Brain pericyte (primary cell): Measurements from ENCODE around the gene VRK3.
A peak's percentile ranks its signal among the peaks of the same experiment; 100 is the strongest.
"Not testable (repeated sequence)": the region's sequence is repeated elsewhere in the genome, so short reads cannot be mapped to it uniquely, and the experiment has no call there.

Experiments
- DNase-seq: peaks from one replicate; pipeline ENCODE4 v3.0.0-alpha.2; 2012; ENCODE audit warnings: low read depth, low spot score

VRK3 gene

DNA sequence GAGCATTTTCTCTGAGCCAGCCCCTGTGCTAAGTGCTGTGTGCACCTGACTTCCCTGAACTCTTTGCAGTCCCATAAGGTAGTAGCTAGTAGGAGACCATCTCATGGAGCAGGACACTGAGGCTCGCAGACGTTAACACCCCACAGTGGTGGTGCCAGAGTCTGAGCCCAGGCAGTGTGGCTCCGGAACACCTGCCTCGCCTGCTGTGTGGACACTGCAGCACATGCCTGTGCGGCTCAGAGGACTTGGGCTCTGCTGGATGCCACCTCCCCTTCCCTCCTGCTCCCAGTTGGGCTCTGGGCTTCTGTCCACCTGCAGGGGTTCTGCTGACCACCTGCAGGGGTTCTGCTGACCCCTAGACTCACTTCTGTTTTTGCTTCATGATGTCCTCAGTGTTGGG, 37.2 kb downstream of the VRK3 start:
- DNase-seq, result no peak

DNA sequence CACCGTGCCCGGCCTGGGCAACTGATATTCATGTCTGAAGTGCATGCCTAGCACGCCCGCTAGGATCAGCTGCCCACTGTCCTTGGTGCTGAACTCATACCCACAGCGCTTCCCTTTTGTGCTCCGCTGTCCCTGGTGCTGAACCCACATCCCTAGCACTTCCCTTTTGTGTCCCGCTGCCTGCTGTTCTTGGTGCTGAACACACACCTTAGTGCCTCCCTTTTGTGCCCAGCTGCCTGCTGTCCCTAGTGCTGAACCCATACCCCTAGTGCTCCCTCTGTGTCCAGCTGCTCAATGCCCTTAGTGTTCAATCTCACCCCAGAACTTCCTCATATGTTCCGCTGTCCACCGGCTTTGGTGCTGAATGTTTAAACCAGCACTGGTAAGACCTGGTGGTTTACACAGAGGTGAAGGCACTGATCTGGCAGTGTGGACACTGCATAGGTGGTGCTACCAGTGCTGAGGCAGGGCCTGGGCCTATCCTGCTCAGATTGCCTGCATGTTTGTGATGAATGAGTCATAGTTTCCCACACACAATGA, 37.9 kb downstream of the VRK3 start:
- DNase-seq, result peak; percentile 82

DNA sequence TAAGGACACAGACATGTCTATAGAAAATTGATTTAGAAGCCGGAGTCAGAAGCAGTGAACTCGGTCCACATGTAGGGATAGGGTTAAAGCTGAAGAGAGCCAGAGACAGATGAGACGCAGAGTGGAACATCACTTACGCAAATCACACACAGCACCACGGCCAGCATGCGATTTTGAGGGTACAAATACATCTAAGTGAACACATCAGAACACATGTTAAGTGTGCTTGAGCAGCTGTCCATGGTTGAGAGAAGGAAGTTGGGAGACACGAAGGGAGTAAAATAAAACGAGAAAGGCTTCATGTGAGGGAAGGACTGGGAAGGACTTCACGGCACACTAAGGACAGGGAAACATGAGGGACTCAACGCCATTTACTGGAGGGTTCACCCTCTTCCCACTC, 38.8 kb downstream of the VRK3 start:
- no peak for DNase-seq

- no peak for DNase-seq
Observed at GRCh38 chr19:49985871-49986270, 39.3 kb downstream of the VRK3 start.

DNA sequence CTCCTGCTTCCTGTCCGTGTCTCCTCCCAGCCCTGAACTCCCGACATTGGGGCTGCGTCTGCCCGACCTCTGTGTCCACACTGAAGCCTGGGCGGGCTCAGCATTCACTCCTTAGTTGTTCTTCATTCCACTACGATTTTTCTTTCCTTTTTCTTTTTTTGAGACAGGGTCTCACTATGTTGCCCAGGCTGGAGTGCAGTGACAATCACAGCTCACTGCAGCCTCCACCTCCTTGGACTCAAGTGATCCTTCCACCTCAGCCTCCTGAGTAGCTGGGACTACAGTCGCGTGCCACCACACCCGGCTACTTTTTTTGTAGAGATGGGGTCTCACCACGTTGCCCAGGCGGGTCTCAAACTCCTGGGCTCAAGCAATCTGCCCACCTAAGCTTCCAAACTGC, 40.7 kb downstream of the VRK3 start:
- no peak for DNase-seq

DNA sequence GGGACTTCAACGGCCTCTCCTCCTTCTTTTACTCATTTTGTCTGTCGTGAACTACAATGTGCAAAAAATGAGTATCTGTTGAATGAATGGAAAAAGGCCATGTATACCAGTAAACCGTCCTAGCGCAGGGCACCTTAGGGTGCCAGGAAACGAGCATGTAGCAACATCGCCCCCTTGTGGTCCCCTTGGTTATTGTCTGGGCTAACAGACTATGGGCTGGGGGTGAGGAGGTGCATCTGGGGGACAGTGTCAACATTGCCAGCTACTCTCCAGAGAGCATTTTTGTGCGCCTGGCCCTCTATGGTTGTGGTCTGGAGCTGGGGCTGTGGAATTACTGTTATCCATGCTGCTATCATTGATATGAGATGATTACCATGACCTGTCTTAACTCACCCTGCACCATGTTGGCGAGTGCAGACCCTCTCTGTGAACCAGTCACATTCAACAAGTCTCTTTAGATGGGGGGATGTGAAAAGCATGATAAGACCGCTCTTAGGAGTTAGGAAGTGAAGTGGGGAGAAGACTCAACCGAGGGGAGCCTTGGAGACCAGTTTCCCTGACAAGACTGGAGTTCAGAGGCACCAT, 41.4 kb downstream of the VRK3 start:
- DNase-seq, result no peak

- no peak for DNase-seq
Observed at GRCh38 chr19:49981603-49982593, 43.3 kb downstream of the VRK3 start.

- DNase-seq, result no peak
Observed at GRCh38 chr19:49978324-49978723, 46.8 kb downstream of the VRK3 start.

DNA sequence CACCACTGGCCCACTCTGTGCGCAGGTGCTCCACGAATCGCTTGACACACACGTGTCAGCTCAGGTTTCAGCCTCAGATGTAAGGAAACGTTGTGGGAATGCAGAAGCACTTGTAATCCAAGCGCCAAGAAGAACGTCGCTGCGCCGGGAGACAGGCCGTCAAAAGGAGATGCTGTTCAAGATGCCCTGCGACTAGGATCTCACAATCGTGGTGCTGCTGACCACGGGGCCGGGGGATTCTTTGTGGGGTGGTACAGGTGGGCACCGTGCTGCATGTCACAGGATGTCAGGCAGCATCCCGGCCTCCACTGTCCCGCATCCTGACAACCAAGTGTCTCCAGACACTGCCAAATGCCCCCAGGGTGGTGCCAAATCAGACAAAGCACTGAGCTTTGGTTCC, 47.3 kb downstream of the VRK3 start:
- no peak for DNase-seq

DNA sequence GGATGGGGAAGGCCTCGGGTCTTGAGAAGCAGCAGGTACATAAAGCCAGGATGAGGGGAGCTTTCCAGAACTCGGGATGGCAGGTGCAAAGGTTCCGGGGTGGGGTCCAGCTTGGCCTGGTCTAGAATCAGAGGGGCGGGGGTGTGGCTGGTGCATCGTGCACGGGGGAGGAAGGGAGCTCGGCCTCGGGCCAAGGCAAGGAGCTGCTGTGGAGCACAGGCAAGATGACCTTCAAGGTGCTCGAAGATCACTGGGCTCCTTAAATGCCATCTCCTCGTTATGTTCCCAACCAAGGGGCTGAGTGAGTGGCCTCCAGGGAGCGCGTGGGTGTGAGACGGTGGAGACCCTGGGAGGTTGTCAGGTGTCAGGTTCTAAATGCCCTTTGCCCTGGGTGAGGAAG, 48.1 kb downstream of the VRK3 start:
- no peak for DNase-seq

DNA sequence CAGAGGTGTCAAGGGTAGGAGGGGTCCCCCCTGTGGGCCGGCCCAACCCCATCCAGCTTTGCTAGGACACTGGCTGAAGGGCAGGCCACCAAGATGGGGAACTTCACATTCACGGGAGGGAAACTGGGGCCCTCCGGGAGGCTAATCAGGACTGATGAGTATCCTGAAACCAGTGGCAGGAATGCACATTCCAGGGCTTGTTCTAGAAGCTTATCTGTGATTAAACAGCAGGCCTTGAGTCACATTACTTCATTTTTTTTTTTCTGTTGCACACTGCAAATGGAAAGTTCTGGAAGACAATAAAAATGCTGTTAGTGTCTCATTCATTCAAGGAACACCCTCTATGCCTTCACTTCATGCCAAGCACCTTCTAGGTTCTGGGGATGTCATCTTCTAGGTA, 48.7 kb downstream of the VRK3 start:
- no peak for DNase-seq

DNA sequence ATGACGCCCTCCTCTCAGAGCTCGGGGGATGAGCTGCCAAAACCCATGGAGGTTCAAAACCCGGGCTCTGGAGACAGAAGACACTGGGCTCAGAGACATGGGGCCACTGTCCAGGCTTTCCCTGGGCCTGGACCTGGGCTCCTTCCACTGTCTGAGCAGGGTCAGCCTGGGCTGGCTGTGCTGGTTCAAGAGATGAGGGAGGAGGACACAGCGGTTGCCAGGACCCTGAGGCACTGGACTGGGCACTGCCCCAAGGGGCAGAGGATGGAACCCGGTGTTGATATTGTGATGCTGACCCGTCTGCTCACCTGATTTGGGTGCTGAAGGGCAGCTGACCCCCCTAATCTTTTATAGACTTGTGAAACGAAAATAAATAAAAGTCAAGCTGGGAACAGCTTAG, 50.1 kb downstream of the VRK3 start:
- DNase-seq, result no peak

- DNase-seq, result no peak
Observed at GRCh38 chr19:49973987-49974386, 51.2 kb downstream of the VRK3 start.

- DNase-seq, result no peak
Observed at GRCh38 chr19:49972841-49973240, 52.3 kb downstream of the VRK3 start.

GRCh38 chr19:49971991-49972411, 53.2 kb downstream of the VRK3 start:
- no peak for DNase-seq

DNA sequence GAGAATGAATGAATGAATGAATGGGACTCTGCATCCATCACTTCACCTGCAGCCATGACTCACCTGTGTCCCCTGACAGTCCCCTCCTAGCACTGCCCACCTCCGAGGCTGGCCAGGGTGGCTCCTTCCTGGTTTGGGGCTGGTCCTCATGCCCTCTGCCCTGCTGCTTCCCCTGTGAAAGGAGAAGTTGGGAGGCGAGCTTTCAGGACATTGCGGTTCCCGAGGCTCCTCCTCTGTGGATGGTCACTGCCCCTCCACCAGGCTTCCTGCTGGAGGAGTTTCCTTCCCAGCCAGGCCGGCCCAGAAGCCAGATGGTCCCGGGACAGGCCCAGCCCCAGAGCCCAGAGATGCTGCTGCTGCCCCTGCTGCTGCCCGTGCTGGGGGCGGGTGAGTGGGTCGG, 55.8 kb downstream of the VRK3 start:
- DNase-seq, result not testable (repeated sequence)

- DNase-seq, result no peak
Observed at GRCh38 chr19:49968279-49968922, 56.8 kb downstream of the VRK3 start.

GRCh38 chr19:49960980-49961379, 64.2 kb downstream of the VRK3 start, which contains the start of gene SIGLEC11:
SIGLEC11 (minus strand) TSS chr19:49961172; CDS start chr19:49961081, 91 bp downstream.
- DNase-seq, result not testable (repeated sequence)

DNA sequence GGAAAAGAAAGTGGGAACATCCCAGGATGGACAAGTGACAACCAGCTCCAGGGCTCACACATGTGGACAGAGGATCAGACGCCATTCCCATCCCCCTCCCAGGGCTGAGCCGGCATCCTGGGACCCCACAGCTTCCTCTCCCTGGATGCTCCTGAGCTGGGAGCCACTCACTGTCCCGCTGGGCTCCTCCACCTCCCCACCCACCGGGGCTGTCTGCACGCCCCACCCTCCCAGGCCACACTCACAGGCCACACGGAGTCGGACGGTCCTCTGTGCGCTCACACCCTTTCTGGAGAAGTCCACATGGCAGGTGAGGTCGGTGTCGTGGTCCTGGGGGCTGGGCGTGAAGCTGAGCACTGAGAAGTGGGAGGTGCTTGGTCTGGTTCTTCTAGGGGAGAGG, 65.3 kb downstream of the VRK3 start:
- not testable (repeated sequence) for DNase-seq

DNA sequence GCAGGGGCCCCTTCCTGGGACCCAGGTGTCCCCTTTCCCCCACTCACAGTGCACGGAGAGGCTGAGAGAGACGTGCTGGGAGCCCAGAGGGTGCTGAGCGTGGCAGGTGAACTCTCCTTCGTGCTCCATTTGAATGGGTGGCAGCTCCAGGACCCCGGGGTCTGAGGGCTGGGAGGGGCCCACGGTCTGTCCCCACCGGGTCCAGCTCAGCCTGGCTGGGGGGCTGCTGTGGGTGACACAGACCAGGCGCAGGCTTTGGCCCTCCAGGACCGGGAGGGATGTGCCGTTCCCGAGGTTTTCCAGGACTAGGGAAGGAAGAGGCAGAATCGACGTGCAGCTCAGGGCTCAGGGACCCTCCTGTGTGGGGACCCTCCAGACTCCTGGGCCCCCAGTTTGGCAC, 66.6 kb downstream of the VRK3 start:
- DNase-seq, result not testable (repeated sequence)

GRCh38 chr19:49958144-49958543, 67.0 kb downstream of the VRK3 start:
- not testable (repeated sequence) for DNase-seq

GRCh38 chr19:49957262-49957915, 67.8 kb downstream of the VRK3 start:
- no peak for DNase-seq
